Calu3 (cell line): ENCODE results near the gene FA2H. TPM values are rescaled to one million over a fixed set of nuclear protein-coding genes. Genes with fewer than 3 reads are reported as not detected.
"Not testable (repeated sequence)": the region's sequence is repeated elsewhere in the genome, so short reads cannot be mapped to it uniquely, and the experiment has no call there.

ENCODE experiments used
- BruUV-seq: library from RNA; stranded (reverse); fragments of 400-500 nt; replicated peaks from 2 replicates; lab custom pipeline; 2021; lab: Mats Ljungman, UMichigan
- CTCF ChIA-PET: fragments of 300-600 bp; sonication (Branson Sonifier 250); formaldehyde crosslinking; loops from one replicate; lab custom pipeline; 2022; ENCODE audit warnings: antibody characterized with exemption; lab: Charles Lee
- DNase-seq: peaks from one replicate; pipeline ENCODE4 v3.0.0; 2022
- H3K27ac Mint-ChIP-seq: one replicate; pipeline ENCODE4 v1.8.0; 2022; ENCODE audit warnings: mixed read lengths; ENCODE audit not compliant: unreplicated experiment
- H3K27me3 Mint-ChIP-seq: one replicate; pipeline ENCODE4 v1.8.0; 2022; ENCODE audit warnings: mixed read lengths; ENCODE audit not compliant: unreplicated experiment
- H3K36me3 Mint-ChIP-seq: one replicate; pipeline ENCODE4 v1.8.0; 2022; ENCODE audit warnings: mild to moderate bottlenecking, moderate library complexity, mixed read lengths; ENCODE audit not compliant: insufficient read depth, unreplicated experiment
- H3K4me1 Mint-ChIP-seq: one replicate; pipeline ENCODE4 v1.8.0; 2022; ENCODE audit warnings: mild to moderate bottlenecking, low read depth, mixed read lengths; ENCODE audit not compliant: unreplicated experiment
- H3K4me3 Mint-ChIP-seq: one replicate; pipeline ENCODE4 v1.8.0; 2022; ENCODE audit warnings: mild to moderate bottlenecking, low read depth, moderate library complexity, mixed read lengths; ENCODE audit not compliant: unreplicated experiment
- H3K9me3 Mint-ChIP-seq: one replicate; pipeline ENCODE4 v1.8.0; 2022; ENCODE audit warnings: low read depth, mixed read lengths; ENCODE audit not compliant: unreplicated experiment
- intact Hi-C: fragments of 100-400 bp; cut with micrococcal nuclease; formaldehyde crosslinking; loops from one replicate; pipeline ENCODE4 v1.10.0; 2022; ENCODE audit not compliant: unreplicated experiment
- total RNA-seq: library from RNA; stranded (reverse); gene quantifications from 2 replicates; pipeline ENCODE4 v1.2.3, GENCODE V29; 2022
- TF ChIP-seq, protein P1 (sequence below): fragments of 200-600 bp; IDR thresholded peaks from one replicate; pipeline ENCODE4 v1.8.0; 2022; ENCODE audit warnings: antibody characterized with exemption; ENCODE audit not compliant: unreplicated experiment

Gene FA2H
- total RNA-seq, 1 experiment from 2014 or later, result 74.2 TPM

DNA sequence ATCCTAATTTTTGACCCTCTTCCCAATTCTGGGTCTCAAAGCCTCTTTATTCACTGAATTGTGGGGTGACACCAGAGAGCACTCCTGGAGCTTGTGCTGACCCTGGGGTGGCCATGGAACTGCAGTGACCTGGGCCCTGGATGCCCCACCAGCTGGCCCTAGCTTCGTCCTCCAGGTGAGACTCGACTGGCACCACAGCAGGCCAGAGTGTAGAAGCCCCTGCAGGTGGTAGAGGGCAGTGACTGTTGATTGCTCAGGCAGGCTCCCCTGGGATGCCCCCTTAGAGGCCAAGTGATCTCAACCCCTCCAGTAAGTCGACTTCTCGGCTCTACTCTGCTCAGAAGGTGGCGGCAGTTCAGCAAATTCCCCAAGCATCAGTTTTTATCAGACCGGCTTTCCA lies 6.4 kb downstream of the FA2H start:
- H3K9me3 Mint-ChIP-seq, result no peaks in the 10 kb centered on the region

DNA sequence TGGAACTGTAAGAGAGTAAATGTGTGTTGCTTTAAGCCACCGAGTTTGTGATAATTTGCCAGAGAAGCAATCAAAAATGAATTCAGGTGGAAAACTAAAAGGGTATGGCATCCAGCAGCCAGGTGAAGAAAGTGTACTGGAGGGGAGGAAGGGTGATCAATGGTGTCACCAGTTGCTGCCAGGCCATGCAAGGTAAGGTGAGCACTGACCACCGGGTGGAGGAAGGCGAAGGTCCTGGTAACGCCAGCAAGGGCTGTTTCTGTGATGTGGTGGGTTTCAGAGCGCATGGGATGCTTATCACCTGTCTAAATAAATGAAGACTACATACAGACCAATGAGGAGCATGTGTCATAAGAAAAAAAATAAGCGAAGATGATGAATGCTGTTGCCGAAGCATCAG lies 6.9 kb downstream of the FA2H start:
- peaks cover 37% of the 10 kb centered on the region for H3K4me1 Mint-ChIP-seq
- BruUV-seq, result no TSS peak
- no peaks in the 10 kb centered on the region for H3K27me3 Mint-ChIP-seq
- H3K4me3 Mint-ChIP-seq, result no peak overlapping the region
- intact Hi-C loops, result no loop called here
- peaks cover 46% of the 10 kb centered on the region for H3K36me3 Mint-ChIP-seq
- no peak for DNase-seq
- no peaks in the 10 kb centered on the region for H3K9me3 Mint-ChIP-seq
- peak overlapping the region; percentile 7 for H3K27ac Mint-ChIP-seq
- CTCF ChIA-PET, result no interaction called here
- TF ChIP-seq, protein P1, sequence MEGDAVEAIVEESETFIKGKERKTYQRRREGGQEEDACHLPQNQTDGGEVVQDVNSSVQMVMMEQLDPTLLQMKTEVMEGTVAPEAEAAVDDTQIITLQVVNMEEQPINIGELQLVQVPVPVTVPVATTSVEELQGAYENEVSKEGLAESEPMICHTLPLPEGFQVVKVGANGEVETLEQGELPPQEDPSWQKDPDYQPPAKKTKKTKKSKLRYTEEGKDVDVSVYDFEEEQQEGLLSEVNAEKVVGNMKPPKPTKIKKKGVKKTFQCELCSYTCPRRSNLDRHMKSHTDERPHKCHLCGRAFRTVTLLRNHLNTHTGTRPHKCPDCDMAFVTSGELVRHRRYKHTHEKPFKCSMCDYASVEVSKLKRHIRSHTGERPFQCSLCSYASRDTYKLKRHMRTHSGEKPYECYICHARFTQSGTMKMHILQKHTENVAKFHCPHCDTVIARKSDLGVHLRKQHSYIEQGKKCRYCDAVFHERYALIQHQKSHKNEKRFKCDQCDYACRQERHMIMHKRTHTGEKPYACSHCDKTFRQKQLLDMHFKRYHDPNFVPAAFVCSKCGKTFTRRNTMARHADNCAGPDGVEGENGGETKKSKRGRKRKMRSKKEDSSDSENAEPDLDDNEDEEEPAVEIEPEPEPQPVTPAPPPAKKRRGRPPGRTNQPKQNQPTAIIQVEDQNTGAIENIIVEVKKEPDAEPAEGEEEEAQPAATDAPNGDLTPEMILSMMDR, result no peak

More for the DNA sequence above, 6.4 kb downstream of the FA2H start:
- no peak for DNase-seq
- peaks cover 35% of the 10 kb centered on the region for H3K4me1 Mint-ChIP-seq
- TF ChIP-seq, protein P1, result no peak
- no TSS peak for BruUV-seq
- no peaks in the 10 kb centered on the region for H3K27me3 Mint-ChIP-seq
- CTCF ChIA-PET, result no interaction called here
- peak overlapping the region; percentile 7 for H3K27ac Mint-ChIP-seq
- intact Hi-C loops, result no loop called here
- no peak overlapping the region for H3K4me3 Mint-ChIP-seq
- H3K36me3 Mint-ChIP-seq, result peaks cover 47% of the 10 kb centered on the region

DNA sequence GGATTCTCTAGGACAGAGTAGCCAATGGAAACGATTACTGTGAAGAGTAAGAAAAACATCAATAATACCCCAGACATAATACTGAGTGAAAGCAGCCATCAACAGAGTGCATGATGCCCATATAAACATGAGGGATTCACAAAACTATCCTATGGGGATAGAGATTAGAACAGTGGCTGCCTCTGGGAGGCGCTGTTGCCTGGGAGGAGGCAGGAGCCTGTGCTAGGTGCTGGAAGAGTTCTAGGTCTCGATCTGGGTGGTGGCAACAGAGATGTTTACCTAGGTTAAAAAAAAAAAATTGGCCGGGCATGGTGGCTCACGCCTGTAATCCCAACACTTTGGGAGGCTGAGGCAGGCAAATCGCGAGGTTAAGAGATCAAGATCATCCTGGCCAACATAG lies 7.9 kb downstream of the FA2H start:
- intact Hi-C loops, result no loop called here
- Mint-ChIP-seq H3K27me3 (no peaks in the 10 kb centered on the region), H3K9me3 (no peaks in the 10 kb centered on the region), H3K4me3 (no peak overlapping the region), H3K36me3 (peaks cover 44% of the 10 kb centered on the region), H3K27ac (no peak overlapping the region), H3K4me1 (peaks cover 37% of the 10 kb centered on the region)
- CTCF ChIA-PET, result no interaction called here
- TF ChIP-seq, protein P1, result no peak
- no peak for DNase-seq
- no TSS peak for BruUV-seq

DNA sequence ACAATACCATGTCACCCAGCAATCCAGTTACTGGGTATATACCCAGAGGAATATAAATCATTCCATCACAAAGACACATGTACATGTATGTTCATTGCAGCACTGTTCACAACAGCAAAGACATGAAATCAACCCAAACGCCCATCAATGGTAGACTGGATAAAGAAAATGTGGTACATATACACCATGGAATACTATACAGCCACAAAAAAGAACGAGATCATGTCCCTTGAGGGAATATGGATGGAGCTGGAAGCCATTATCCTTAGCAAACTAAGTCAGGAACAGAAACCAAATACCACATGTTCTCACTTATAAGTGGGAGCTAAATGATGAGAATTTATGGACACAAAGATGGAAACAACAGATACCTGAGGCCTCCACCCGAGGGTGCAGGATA lies 10.4 kb downstream of the FA2H start:
- H3K36me3 Mint-ChIP-seq, result peaks cover 49% of the 10 kb centered on the region
- H3K27ac Mint-ChIP-seq, H3K27me3 Mint-ChIP-seq, H3K9me3 Mint-ChIP-seq, H3K4me3 Mint-ChIP-seq, intact Hi-C loops, DNase-seq, BruUV-seq: not testable (repeated sequence)
- CTCF ChIA-PET, result interaction anchor here (0.7 kb wide), 1 partner anchor 11 kb away, joined by 3 read pairs; the partner anchor contains the start of gene FA2H
- peaks cover 50% of the 10 kb centered on the region for H3K4me1 Mint-ChIP-seq

DNA sequence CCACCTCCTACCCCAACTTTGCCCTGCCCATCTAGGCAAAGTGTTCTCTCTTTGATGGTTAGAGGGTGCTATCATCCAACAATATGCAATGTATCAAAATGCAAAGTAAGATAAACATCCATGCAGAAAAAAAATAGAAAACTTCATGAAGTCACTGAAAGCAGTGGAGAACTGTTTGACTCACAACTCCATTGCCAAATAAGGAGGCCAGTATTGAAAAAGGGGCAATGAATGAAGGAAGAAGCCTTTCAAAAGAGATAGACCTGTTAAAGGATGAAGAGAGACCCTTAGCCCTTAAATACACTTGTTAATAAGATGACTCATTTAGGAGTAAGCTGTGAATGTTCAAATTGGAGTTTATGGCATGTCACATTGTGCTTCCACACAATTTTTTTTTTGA lies 13.0 kb downstream of the FA2H start:
- H3K27ac Mint-ChIP-seq, result peak overlapping the region; percentile 98
- TF ChIP-seq, protein P1, result no peak
- BruUV-seq, result no TSS peak
- CTCF ChIA-PET, result interaction anchor here (1.3 kb wide), 1 partner anchor 13 kb away, joined by 6 read pairs; the partner anchor contains the start of gene FA2H
- no peak for DNase-seq
- H3K27me3 Mint-ChIP-seq, result no peaks in the 10 kb centered on the region
- no peak overlapping the region for H3K4me3 Mint-ChIP-seq
- no peaks in the 10 kb centered on the region for H3K9me3 Mint-ChIP-seq
- intact Hi-C loops, result no loop called here
- H3K4me1 Mint-ChIP-seq, result peaks cover 62% of the 10 kb centered on the region
- peaks cover 50% of the 10 kb centered on the region for H3K36me3 Mint-ChIP-seq
